HG02943 (cell line): ENCODE measurements around the gene CES2.
"Not testable (repeated sequence)": the region's sequence is repeated elsewhere in the genome, so short reads cannot be mapped to it uniquely, and the experiment has no call there.

Experiments used
- ATAC-seq: cut with Tn5 transposase; IDR thresholded peaks from one replicate; pipeline ENCODE4 v1.9.1; 2021; ENCODE audit warnings: mild to moderate bottlenecking, low read depth, moderate library complexity; ENCODE audit not compliant: unreplicated experiment

The CES2 gene, protein sequence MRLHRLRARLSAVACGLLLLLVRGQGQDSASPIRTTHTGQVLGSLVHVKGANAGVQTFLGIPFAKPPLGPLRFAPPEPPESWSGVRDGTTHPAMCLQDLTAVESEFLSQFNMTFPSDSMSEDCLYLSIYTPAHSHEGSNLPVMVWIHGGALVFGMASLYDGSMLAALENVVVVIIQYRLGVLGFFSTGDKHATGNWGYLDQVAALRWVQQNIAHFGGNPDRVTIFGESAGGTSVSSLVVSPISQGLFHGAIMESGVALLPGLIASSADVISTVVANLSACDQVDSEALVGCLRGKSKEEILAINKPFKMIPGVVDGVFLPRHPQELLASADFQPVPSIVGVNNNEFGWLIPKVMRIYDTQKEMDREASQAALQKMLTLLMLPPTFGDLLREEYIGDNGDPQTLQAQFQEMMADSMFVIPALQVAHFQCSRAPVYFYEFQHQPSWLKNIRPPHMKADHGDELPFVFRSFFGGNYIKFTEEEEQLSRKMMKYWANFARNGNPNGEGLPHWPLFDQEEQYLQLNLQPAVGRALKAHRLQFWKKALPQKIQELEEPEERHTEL

DNA sequence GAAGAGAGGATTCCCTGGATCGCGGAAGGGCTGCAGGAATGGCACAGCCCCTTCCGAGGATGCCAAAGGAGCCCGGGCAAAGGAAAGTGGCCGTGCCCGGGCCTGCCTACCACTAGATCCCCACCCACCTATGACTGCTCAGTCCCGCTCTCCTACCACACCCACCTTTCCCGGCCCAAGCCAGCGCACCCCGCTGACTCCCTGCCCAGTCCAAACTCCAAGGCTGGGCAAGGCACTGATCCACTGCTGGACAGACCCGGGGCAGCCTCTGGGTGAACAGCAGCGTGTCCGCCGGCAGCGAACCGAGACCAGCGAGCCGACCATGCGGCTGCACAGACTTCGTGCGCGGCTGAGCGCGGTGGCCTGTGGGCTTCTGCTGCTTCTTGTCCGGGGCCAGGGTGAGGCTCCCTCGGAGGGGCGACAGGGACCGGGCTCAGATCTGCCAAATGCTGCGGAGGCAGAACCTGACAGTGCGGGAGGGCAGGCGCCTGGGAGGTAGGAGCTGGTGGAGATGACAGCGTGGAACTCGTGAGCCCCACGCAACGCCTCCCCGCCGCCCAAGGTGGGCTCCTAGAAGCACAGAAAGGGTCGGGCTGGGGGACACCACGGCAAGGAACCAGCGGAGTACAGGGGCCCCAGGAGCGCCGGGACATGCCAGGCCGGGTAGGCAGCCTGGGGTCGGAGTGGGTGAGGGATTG is at the start of gene CES2:
CES2 (plus strand) TSS at position 203 of the 698 bp plus-strand sequence; CDS start at position 323, 120 bp downstream.
- no peak for ATAC-seq

DNA sequence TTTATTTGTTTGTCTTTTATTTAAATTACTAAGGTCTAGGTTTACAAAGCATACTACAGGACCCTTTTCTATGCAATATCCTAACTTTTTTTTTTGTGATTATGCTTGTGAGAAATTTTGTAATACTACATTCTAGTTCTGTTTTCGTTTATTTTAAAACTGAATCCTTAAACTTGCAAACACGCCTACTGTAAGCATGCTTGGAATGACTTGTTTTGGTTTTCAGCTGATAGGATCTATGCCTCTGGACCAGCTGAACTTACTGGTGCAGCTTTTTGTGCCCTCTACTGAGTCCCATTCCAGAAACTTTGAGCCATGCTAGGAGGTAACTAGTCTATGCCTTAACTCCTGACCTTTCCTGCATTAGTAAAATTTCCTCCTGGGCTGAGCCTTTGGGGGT is 49.0 kb upstream of the CES2 start:
- no peak for ATAC-seq

DNA sequence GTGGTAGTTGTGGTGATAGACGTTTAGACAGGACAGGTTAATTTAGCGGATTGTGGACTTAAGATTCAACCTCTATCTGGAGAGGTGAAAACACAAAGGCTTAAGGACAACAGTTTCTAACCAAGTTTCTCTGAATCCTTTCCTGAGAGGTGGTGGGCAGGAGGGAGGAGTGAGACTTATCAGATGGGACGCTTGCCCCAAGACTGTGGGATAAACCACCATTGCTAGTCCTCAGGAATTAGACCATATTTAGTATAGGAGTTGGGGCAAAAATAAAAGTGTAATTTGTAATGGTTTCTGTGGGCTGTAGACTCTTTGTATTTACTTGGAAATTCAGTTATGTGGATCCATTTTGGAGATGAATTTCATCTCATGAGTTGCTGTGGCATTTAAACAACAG is 48.4 kb upstream of the CES2 start:
- no peak for ATAC-seq

DNA sequence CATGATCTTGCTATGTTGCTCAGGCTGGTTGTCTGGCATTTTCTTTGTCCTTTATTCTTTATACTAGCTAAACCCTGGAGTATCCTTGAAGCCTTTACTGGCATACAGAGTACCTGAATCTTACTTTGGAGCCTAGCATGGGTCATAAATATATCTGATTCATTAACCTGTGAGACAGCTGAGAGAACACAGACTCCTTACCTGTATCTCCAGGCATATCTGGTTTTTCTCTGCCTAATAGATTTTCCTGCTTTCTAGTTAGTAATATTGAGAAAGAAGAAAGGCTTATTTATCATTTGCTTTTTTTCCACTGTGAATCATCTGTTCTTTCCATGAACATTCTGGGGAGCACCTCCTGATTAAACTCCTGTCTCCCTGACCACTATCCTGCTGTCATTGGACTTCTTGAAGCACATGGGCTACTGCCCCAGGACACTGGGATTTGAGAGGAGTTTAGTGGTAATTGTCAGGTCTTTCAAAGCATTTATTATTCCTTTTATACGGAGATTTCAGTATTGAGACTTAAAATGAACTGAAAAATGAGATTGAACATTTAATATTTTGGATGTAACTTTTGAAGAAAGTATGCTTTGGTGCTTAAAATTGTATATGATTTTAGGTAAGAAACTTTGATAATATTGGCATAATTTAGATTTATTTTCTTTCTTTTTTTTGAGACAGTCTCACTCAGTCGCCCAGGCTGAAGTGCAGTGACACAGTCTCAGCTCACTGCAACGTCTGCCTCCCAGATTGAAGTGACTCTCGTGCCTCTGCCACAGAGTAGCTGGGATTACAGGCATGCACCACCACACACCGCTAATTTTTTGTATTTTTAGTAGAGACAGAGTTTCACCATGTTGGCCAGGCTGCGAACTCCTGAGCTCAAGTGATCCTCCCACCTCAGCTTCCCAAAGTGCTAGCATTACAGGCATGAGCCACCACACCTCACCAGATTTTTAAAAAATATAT is 46.4 kb upstream of the CES2 start:
- no peak for ATAC-seq

DNA sequence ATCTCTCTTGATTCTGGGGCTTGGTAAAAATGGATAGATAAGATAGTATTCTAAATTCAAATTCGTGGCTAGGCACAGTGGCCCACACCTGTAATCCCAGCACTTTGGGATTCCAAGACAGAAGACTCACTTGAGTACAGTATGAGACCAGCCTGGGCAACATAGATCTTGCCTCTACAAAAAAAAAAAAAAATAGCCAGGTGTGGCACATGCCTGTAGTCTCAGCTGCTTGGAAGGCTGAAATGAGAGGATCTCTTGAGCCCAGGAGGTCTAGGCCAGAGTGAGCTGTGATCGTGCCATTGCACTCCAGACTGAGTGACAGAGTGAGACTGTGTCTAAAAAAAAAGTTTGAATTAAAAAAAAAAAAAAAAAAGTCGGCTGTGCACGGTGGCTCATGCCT is 45.7 kb upstream of the CES2 start:
- no peak for ATAC-seq

DNA sequence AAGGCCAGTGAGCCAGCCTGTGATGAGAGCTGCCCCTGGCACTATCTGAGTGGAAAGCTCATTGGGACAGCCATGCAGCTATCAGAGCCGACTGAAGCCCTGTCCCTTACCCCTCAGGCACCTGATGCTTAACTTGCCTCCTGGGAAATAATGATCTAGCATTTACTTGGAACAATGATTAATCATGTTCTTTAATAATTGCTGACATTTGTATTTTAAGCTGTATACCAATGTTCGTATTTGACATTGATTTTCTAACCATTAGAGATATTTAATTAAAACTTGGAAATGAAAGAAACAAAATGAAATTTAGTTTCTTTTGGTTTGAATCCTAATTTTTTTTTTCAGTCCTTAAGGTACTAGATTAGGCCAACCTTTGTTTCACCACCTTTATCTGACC is 44.5 kb upstream of the CES2 start:
- no peak for ATAC-seq

DNA sequence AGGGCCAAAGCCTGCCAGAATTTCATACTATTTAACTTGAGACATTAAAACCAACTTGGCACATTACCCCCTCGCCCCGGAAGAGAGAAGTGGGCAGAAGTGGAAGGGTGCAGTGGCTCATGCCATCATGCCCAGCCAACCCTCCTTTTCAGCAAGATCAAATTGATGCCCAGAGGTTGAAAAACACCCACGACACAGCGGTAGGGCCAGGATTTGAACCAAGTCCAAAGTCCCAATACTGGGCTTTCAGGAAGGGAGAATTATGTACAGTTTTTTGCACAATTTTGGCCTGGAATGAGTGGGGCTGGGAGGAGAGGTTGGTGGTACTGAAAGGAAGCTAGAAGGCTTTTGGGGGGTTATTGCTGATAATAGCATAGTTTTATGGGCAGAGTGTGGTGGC is 44.0 kb upstream of the CES2 start:
- ATAC-seq = no peak

DNA sequence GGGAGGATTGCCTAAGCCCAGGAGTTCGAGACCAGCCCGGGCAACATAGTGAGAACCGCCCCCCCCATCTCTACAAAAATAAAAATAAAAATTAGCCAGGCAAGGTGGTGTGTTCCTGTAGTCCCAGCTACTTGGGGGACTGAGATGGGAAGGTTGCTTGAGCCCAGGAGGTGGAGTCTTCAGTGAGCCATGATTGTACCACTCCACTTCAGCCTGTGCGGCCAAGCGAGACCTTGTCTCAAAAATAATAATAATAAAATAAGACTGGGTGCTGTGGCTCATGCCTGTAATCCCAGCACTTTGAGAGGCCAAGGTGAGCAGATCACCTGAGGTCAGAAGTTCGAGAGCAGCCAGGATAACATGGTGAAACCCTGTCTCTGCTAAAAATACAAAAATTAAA is 43.5 kb upstream of the CES2 start:
- no peak for ATAC-seq

DNA sequence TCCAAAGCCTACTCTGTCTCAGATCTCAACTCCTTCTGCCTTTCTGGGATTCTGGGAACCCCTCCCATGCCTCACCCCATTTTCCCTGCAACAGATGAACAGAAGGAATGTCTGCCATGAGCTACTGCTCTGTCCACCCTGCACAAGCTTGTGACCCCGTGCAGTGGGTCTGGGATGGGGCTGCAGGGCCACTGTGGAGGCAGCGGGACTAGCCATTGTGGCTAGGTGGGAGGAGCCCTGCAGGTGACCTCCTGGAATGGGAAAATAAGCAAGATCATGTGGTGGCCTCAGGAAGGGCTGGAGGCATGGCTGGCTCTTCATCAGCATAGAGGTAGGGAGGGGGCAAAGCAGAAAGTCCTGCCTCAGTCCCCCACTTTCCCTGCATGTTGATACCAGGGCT is 41.3 kb upstream of the CES2 start:
- no peak for ATAC-seq

DNA sequence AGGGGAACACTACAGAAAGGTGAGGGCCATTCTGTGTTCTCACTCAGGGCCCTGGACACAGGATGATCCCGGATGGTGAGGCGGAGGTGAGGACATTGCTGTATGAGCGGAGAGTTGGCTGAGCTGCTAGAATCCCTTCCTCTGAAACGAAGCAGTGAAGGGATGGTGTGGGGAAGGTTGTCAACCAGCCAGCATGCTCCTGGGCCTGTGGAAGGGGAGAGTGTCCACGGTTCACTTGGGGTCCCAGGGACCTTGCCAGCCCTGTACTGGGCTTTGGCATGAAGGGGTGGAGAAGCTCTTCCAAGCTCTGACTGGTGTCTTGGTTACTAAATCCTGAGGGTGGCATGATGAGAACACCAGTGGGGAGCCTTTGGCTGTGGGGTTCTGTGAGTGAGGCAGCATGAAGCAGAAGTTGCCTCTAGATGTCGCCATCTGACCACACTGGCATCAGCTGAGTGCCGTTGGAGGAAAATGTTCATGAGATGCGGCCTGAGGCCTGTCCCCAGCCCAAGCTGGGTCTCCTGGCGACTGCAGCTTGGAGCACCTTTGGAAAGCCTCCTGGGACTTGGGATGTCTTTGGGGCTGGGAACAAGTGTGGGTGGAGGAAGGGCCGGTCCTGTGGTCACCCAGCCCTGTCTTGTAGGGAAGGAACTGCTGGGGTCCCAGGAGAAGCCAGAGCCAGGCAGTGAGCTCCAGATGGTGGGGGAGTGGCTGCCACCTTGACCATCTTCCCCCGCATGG is 40.2 kb upstream of the CES2 start:
- no peak for ATAC-seq

DNA sequence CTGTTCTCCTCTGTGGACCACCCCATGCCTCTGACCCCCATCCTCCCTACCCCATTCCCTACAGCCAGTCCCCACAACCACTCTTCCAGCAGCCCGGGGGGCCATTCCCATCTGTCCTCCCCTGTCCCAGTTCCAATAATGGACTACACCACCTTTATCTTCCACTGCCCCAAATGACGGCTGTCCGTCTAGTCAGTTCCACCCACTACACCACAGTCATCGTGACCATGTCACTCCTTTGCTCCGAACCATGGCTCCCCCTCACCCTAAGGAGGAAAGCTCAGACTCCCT is 39.7 kb upstream of the CES2 start:
- ATAC-seq = no peak

DNA sequence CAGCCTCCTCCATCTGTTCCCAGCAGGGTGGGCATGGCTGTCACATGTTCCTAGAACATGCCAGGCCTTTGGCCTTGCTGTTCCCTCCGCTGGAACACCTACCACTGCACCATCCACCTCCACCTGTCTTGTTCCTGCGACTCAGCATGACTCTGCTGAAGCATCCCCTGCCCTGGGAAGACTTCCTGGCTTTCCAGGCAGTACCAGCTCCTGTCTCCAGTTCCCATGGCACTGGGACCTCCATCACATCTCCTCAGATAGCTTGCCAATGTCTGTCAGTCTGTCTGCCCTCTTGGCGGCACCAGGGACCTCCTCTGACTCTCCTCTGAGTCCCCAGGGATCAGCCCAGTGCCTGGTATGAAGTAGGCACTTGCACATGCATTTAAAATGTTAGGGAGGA is 39.3 kb upstream of the CES2 start:
- no peak for ATAC-seq

DNA sequence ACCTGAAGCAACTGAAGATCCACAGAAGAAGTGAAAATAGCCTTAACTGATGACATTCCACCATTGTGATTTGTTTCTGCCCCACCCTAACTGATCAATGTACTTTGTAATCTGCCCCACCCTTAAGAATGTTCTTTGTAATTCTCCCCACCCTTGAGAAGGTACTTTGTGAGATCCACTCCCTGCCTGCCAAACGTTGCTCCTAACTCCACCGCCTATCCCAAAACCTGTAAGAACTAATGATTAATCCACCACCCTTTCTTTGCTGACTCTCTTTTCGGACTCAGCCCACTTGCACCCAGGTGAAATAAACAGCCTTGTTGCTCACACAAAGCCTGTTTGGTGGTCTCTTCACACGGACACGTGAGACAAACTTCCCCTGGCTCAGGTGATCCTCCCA is 38.6 kb upstream of the CES2 start:
- ATAC-seq = not testable (repeated sequence)

DNA sequence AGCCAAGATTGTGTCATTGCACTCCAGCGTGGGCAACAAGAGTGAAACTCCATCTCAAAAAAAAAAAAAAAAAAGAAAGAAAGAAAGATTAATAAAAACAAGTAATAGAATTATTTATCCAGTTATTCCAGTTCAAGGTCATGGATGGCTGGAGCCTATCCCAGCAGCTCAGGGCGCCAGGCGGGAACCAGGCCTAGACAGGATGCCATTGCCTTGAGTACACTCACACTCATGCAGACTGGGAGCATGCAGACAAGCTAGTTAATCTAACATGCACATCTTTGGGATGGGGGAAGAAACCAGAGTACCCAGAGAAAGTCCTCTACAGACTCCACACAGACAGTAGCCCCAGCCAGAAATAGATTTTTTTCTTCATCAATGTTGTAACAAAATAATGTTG is 37.1 kb upstream of the CES2 start:
- no peak for ATAC-seq

DNA sequence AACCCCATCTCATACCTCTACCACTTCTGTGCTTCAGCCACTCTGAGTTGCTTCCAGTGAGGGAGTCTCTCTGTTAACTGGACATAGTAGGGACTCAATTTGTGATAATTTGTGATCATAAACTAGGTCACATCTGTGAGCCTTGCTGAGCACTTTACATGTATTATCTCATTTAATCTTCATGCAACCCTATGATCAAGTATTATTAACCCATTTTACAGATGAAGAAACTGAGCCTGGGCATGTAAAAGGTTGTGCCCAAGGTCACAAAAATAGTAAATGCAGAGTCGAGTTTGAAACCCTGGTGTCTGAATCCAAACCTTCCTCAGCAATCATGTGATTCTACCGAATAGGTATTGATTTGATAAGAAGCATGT is 36.4 kb upstream of the CES2 start:
- no peak for ATAC-seq

DNA sequence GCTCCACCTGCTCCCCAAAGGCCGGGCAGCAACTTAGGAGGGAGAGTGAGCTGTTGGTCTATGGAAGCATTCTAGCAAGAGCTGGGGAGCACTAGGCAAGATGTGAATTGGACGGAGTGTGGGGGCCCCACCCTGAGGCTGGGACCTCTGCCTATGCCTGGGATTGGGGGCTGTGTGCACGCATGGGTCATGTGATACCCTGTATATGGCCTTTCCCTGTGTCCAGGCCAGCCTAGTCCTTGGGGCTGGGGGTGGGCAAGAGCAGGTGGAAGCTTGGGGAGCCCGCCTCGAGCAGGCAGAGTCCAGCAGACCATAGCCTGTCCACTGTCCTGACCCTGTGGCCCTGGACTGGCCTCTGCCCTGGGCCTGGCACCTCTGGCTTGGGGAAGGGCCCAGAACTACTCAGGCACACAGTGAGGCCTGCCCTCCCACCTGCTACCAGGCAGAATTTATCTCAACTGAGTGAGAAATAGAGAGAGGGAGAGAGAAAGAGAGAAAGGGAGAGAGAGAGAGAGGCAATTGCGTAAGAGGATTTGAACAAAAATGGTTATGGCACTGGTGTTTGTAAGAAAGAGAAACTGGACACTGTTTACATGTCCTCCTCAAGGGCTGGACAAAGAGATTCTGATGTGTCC is 35.9 kb upstream of the CES2 start:
- ATAC-seq = no peak

DNA sequence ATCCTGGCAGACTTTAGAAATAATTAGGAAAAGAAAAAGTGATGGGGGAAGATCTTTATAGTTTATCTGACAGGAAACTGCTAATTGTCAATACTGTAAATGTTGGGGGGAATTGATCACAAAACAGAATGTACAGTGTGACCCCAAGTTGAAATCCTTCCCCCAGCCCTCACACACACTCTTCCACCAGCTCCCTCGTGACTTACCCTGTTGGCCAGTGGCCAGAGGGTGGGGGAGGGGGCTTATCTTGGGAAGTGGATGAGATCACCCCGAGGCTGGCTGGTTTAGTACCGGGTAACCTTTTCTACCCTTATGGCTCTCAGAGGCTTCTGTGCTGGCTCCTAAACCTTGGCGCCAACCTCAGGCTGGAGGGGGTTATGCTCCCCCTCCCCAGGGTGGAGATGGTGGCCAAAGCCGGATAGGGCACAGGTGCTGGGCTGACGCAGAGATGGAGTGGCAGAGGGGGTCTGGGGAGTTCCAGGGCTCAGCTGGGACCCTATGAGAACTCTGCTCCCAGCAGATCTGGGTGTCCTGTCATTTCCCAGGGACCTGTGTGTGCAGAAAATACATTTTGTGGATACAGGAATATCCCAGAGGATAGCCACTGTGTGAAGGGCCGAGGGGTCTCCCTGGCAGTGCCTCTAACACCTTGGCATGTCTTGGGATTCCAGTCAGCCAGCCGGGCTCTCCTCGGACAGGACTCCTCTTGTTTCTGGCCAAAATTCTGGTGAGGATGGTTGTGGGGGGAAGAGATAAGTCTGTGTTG is 35.2 kb upstream of the CES2 start:
- no peak for ATAC-seq

DNA sequence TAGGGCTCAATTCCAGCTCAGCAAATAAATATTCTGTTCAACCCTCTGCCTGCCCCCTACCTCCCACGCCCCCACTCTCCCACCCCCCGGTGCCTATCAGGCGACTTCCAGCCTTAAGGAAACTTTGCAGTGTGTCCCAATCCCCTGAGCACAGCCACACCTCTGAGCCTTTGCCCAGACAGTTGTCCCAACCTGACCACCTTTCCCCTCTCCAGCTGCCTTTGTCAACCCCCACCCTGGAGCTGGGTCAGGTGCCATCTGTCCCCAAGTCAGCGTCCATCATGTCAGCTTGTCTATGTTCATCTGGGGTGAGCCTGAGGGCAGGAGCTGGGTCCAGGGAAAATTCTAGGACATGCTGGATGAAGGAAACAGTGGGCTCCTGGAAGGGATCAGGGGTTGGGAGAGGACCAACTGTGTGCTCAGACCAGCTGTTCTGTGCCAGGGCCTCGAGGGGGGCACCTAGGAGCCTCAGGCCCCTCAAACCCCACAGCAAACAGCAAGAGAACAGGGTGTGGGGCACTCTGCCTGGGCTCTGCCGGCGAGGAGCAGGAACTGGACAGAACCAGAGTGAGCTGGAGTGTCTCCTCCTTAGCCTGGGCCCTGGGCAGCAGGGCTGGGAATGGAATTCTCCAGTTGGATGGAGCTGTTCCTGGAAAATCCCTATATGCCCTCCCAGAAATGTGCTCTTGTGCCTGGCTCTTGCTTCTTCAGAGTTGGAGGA is 34.4 kb upstream of the CES2 start:
- no peak for ATAC-seq
